Right lobe of liver (tissue), 6 donors: ENCODE results near the gene ARHGEF1. TPM values are rescaled to one million over a fixed set of nuclear protein-coding genes. Genes with fewer than 3 reads are reported as not detected.

Experiments used
- ATAC-seq, 4 donors: fragments of 200-7000 bp; cut with Tn5 transposase; one replicate each; pipeline ENCODE4 v1.9.1; 2020; ENCODE audit warnings: mild to moderate bottlenecking in 4 of 4, moderate library complexity in 4 of 4
- DNase-seq, 3 donors: peaks; one replicate each; pipeline ENCODE4 v3.0.0-alpha.2; 2020
- H3K27ac ChIP-seq, 3 donors: fragments of 200-600 bp; one replicate each; pipeline ENCODE4 v1.8.0; 2022
- H3K27me3 ChIP-seq, 2 donors: fragments of 200-600 bp; one replicate each; pipeline ENCODE4 v1.8.0; 2022
- H3K36me3 ChIP-seq, 4 donors: fragments of 200-600 bp; sonication (generic) in 1 of 4; one replicate each; pipeline versions ENCODE4 v1.5.1 to v1.8.0; 2017 to 2022; ENCODE audit warnings: control low read depth in 1 of 4
- H3K4me1 ChIP-seq, 4 donors: fragments of 200-600 bp; sonication (generic) in 1 of 4; one replicate each; pipeline versions ENCODE4 v1.5.1 to v1.8.0; 2017 to 2022; ENCODE audit warnings: control low read depth in 1 of 4
- H3K4me3 ChIP-seq, 3 donors: fragments of 200-600 bp; one replicate each; pipeline ENCODE4 v1.8.0; 2022
- H3K9me3 ChIP-seq, 4 donors: fragments of 200-600 bp; sonication (generic) in 1 of 4; one replicate each; pipeline versions ENCODE4 v1.5.1 to v1.8.0; 2017 to 2022; ENCODE audit warnings: control low read depth in 1 of 4
- POLR2A ChIP-seq: fragments of 450-650 bp; IDR thresholded peaks from one replicate; pipeline ENCODE4 v1.6.1; 2017; ENCODE audit warnings: antibody characterized with exemption, mild to moderate bottlenecking
- WGBS: methylation state at CpG from one replicate; pipeline ENCODE4 v1.1.6; 2018; ENCODE audit warnings: low coverage, low lambda C conversion rate; ENCODE audit not compliant: insufficient coverage; ENCODE audit errors: missing lambda C conversion rate; 5-methylcytosine and 5-hydroxymethylcytosine counted together
- intact Hi-C, 2 donors: fragments of 100-400 bp; cut with DNase I; formaldehyde crosslinking; loops; one replicate each; pipeline versions ENCODE4 v1.11.2 to v1.14.1; 2022
- total RNA-seq, 6 experiments: library from RNA; depleted of rRNA in 2 of 6; stranded (reverse); fragments of >200 nt in 2 of 6; fragmentation: NEBNext Ultra II Directional in 3 of 6; extraction: Animal tissue kit (Norgen Biotek cat#: 25700) in 3 of 6; gene quantifications; one replicate each; pipeline versions ENCODE4 v1.1.0 to v1.2.4, GENCODE V29; 2016 to 2023
- TF ChIP-seq, protein P1 (sequence below), 4 donors: fragments of 200-600 bp in 3 of 4; fragments of 450-650 bp in 1 of 4; IDR thresholded peaks; one replicate each; pipeline versions ENCODE4 v1.5.1 to v1.8.0; 2016 to 2022; ENCODE audit warnings: antibody characterized with exemption in 4 of 4, mild to moderate bottlenecking in 2 of 4
- donor health status: DM: no; HTN: yes; CAD: no.
- donor health status: DM: no; HTN: no; CAD: no.
- donor health status: DM: no; HTN: no; CAD: no.
- donor health status: DM: no; HTN: yes; CAD: no.
- donor health status: DM: no; HTN: yes; CAD: no.

The ARHGEF1 gene
- total RNA-seq, 6 experiments from 2014 or later: 25.3 to 39.7 (median 30.2) TPM

DNA sequence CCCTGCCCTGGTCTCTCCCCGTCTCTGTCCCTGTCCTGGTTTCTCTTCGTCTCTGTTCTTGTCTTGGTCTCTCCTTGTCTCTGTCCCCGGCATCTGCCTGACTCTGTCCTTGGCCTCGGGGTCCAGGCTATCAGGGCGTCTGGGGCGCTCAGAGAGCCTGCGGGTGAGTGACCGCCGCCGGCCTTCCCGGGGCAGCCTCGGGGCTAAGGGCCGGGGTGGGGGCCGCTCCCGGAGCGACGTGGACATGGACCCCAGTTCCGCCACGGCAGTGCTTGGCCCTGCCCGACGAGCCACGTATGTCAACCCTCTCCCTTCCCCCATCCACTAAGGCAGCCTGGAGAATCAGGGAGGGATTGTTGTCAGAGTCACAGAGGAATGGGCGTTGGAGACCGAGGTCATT, 14.8 kb downstream of the ARHGEF1 start:
- intact Hi-C loops: no loop called here
- 87% methylated on average over 12 of the region's 24 CpGs for WGBS
- peaks cover 0 to 56% (median 37%) of the 10 kb centered on the region in 4 donors for H3K36me3 ChIP-seq
- H3K27me3 ChIP-seq: no peaks in the 10 kb centered on the region
- no peaks in the 10 kb centered on the region for H3K9me3 ChIP-seq
- DNase-seq: no peak
- TF ChIP-seq, protein P1, sequence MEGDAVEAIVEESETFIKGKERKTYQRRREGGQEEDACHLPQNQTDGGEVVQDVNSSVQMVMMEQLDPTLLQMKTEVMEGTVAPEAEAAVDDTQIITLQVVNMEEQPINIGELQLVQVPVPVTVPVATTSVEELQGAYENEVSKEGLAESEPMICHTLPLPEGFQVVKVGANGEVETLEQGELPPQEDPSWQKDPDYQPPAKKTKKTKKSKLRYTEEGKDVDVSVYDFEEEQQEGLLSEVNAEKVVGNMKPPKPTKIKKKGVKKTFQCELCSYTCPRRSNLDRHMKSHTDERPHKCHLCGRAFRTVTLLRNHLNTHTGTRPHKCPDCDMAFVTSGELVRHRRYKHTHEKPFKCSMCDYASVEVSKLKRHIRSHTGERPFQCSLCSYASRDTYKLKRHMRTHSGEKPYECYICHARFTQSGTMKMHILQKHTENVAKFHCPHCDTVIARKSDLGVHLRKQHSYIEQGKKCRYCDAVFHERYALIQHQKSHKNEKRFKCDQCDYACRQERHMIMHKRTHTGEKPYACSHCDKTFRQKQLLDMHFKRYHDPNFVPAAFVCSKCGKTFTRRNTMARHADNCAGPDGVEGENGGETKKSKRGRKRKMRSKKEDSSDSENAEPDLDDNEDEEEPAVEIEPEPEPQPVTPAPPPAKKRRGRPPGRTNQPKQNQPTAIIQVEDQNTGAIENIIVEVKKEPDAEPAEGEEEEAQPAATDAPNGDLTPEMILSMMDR (IDR thresholded peaks at IDR 0.05): no peak
- no peak for TF ChIP-seq POLR2A
- no peak for ATAC-seq
- no peaks in the 10 kb centered on the region for H3K4me1 ChIP-seq
- H3K27ac ChIP-seq: no peak overlapping the region
- no peak overlapping the region for H3K4me3 ChIP-seq

- no peaks in the 10 kb centered on the region for H3K27me3 ChIP-seq
- WGBS: 100% methylated on average over 1 of the region's 15 CpGs
- DNase-seq (no peak), ATAC-seq (no peak)
- no peaks in the 10 kb centered on the region for H3K4me1 ChIP-seq
- H3K9me3 ChIP-seq: no peaks in the 10 kb centered on the region
- intact Hi-C loops: no loop called here
- no peak overlapping the region for H3K27ac ChIP-seq
- peaks cover 0 to 61% (median 40%) of the 10 kb centered on the region in 4 donors for H3K36me3 ChIP-seq
- H3K4me3 ChIP-seq: no peak overlapping the region
- TF ChIP-seq, protein P1 (IDR thresholded peaks at IDR 0.05): no peak
Measured at GRCh38 chr19:41898235-41898634, 15.3 kb downstream of the ARHGEF1 start.

DNA sequence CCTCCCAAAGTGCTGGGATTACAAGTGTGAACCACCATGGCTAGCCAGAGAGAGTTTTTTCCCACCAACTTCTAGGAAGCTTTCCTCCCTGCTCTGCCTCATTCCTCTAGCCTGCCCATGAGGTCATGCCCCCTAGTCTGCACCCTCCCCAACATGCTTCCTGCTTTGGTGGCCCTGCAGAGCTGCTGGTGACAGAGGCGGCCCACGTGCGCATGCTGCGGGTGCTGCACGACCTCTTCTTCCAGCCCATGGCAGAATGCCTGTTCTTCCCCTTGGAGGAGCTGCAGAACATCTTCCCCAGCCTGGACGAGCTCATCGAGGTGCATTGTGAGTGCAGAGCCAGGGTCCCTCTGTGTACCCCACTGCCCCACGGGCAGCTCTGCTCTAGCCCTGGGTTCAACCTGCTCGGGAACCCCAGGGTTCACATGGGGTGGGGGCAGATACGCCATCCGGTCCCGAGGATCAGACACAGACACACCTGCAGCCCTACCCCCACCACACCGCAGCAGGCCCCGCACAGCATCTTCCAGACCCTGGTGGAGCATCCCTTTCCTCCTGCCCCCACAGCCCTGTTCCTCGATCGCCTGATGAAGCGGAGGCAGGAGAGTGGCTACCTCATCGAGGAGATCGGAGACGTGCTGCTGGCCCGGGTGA, 18.9 kb downstream of the ARHGEF1 start:
- H3K9me3 ChIP-seq: no peaks in the 10 kb centered on the region
- ATAC-seq: no peak
- H3K4me3 ChIP-seq: no peak overlapping the region
- no peak overlapping the region for H3K27ac ChIP-seq
- TF ChIP-seq POLR2A: no peak
- TF ChIP-seq, protein P1 (IDR thresholded peaks at IDR 0.05): no peak
- peaks cover 0 to 6% (median 2%) of the 10 kb centered on the region in 4 donors for H3K4me1 ChIP-seq
- intact Hi-C loops: no loop called here
- H3K27me3 ChIP-seq: no peaks in the 10 kb centered on the region
- DNase-seq: no peak
- no CpG with 5 or more reads among the region's 21 CpGs for WGBS
- peaks cover 0 to 60% (median 41%) of the 10 kb centered on the region in 4 donors for H3K36me3 ChIP-seq

DNA sequence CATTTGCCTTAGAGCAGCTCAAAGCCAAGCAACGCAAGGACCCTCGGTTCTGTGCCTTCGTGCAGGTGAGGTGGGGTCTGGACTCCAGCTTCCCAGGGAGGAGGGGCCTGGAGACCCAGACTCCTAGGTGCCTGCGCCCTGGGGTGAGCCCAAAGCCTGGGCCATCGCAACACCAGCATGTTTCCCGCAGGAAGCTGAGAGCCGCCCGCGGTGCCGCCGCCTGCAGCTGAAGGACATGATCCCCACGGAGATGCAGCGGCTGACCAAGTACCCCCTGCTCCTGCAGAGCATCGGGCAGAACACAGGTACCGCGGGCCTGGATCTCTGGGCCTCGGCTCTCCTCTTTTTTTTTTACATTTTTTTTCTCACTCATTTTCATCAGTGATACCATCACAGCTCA, 19.6 kb downstream of the ARHGEF1 start:
- TF ChIP-seq, protein P1 (IDR thresholded peaks at IDR 0.05): no peak
- TF ChIP-seq POLR2A: no peak
- intact Hi-C loops: no loop called here
- Histone ChIP-seq H3K4me1 (peaks cover 0 to 6% (median 2%) of the 10 kb centered on the region in 4 donors), H3K9me3 (no peaks in the 10 kb centered on the region), H3K27ac (no peak overlapping the region), H3K36me3 (peaks cover 0 to 60% (median 41%) of the 10 kb centered on the region in 4 donors), H3K4me3 (no peak overlapping the region), H3K27me3 (no peaks in the 10 kb centered on the region)
- 93% methylated on average over 2 of the region's 17 CpGs for WGBS
- ATAC-seq (no peak), DNase-seq (no peak)
